ENCODE data around the gene NOL9.

- TF ChIP-seq EZH2 (IDR thresholded peaks at IDR 0.05) (no peak), CTCF (IDR thresholded peaks at IDR 0.05) (no peak), EZH2phosphoT487 (IDR thresholded peaks at IDR 0.05) (no peak)
Measured at GRCh38 chr1:6521536-6521935, 32.8 kb downstream of the NOL9 start.

Data from neural progenitor cell (in vitro differentiated cells).